Measurements from ENCODE around the gene RARB.

RARB gene

GRCh38 chr3:25540273-25540672 is 112.2 kb downstream of the RARB start:
- H3K27me3 Mint-ChIP-seq: peaks cover 3% of the 10 kb centered on the region
- H3K4me1 Mint-ChIP-seq (ENCODE audit: low read depth): no peaks in the 10 kb centered on the region
- no peaks in the 10 kb centered on the region for H3K9me3 Mint-ChIP-seq
- no peak overlapping the region for H3K4me3 Mint-ChIP-seq
- H3K36me3 Mint-ChIP-seq (ENCODE audit: low read depth): no peaks in the 10 kb centered on the region
- H3K27ac Mint-ChIP-seq: no peak overlapping the region
- no peak for DNase-seq

GRCh38 chr3:25542492-25543039 is 114.5 kb downstream of the RARB start:
- Mint-ChIP-seq H3K4me1 (ENCODE audit: low read depth) (no peaks in the 10 kb centered on the region), H3K36me3 (ENCODE audit: low read depth) (no peaks in the 10 kb centered on the region), H3K27me3 (peaks cover 6% of the 10 kb centered on the region), H3K4me3 (no peak overlapping the region), H3K9me3 (no peaks in the 10 kb centered on the region), H3K27ac (no peak overlapping the region)
- DNase-seq: no peak

GRCh38 chr3:25547103-25547502 is 119.0 kb downstream of the RARB start:
- DNase-seq: no peak
- H3K4me1 Mint-ChIP-seq (ENCODE audit: low read depth): no peaks in the 10 kb centered on the region
- peaks cover 6% of the 10 kb centered on the region for H3K27me3 Mint-ChIP-seq
- H3K36me3 Mint-ChIP-seq (ENCODE audit: low read depth): no peaks in the 10 kb centered on the region
- no peak overlapping the region for H3K27ac Mint-ChIP-seq
- H3K9me3 Mint-ChIP-seq: no peaks in the 10 kb centered on the region
- no peak overlapping the region for H3K4me3 Mint-ChIP-seq

- Mint-ChIP-seq H3K4me3 (no peak overlapping the region), H3K9me3 (no peaks in the 10 kb centered on the region), H3K36me3 (ENCODE audit: low read depth) (no peaks in the 10 kb centered on the region), H3K27ac (no peak overlapping the region), H3K27me3 (peaks cover 10% of the 10 kb centered on the region), H3K4me1 (ENCODE audit: low read depth) (no peaks in the 10 kb centered on the region)
- no peak for DNase-seq
These were observed 120.0 kb downstream of the RARB start for GRCh38 chr3:25547943-25548674.

GRCh38 chr3:25548836-25549235 is 120.8 kb downstream of the RARB start:
- Mint-ChIP-seq H3K4me1 (ENCODE audit: low read depth) (no peaks in the 10 kb centered on the region), H3K36me3 (ENCODE audit: low read depth) (no peaks in the 10 kb centered on the region), H3K27ac (no peak overlapping the region), H3K9me3 (no peaks in the 10 kb centered on the region), H3K4me3 (no peak overlapping the region), H3K27me3 (peaks cover 7% of the 10 kb centered on the region)
- no peak for DNase-seq

- DNase-seq: no peak
- Mint-ChIP-seq H3K27ac (no peak overlapping the region), H3K4me1 (ENCODE audit: low read depth) (no peaks in the 10 kb centered on the region), H3K27me3 (peaks cover 4% of the 10 kb centered on the region), H3K9me3 (no peaks in the 10 kb centered on the region), H3K36me3 (ENCODE audit: low read depth) (no peaks in the 10 kb centered on the region), H3K4me3 (no peak overlapping the region)
These were observed 124.2 kb downstream of the RARB start for GRCh38 chr3:25552251-25552650.

GRCh38 chr3:25554376-25554775 is 126.3 kb downstream of the RARB start:
- Mint-ChIP-seq H3K36me3 (ENCODE audit: low read depth) (no peaks in the 10 kb centered on the region), H3K27me3 (peaks cover 4% of the 10 kb centered on the region), H3K4me1 (ENCODE audit: low read depth) (no peaks in the 10 kb centered on the region), H3K9me3 (no peaks in the 10 kb centered on the region), H3K4me3 (no peak overlapping the region), H3K27ac (no peak overlapping the region)
- no peak for DNase-seq

GRCh38 chr3:25555695-25556437 is 127.8 kb downstream of the RARB start:
- H3K27me3 Mint-ChIP-seq: peaks cover 4% of the 10 kb centered on the region
- no peaks in the 10 kb centered on the region for H3K36me3 Mint-ChIP-seq (ENCODE audit: low read depth)
- no peaks in the 10 kb centered on the region for H3K4me1 Mint-ChIP-seq (ENCODE audit: low read depth)
- H3K4me3 Mint-ChIP-seq: no peak overlapping the region
- DNase-seq: no peak
- H3K27ac Mint-ChIP-seq: no peak overlapping the region
- no peaks in the 10 kb centered on the region for H3K9me3 Mint-ChIP-seq

GRCh38 chr3:25556447-25556846 is 128.4 kb downstream of the RARB start:
- Mint-ChIP-seq H3K4me3 (no peak overlapping the region), H3K36me3 (ENCODE audit: low read depth) (no peaks in the 10 kb centered on the region), H3K27ac (no peak overlapping the region), H3K27me3 (peaks cover 4% of the 10 kb centered on the region), H3K9me3 (no peaks in the 10 kb centered on the region), H3K4me1 (ENCODE audit: low read depth) (no peaks in the 10 kb centered on the region)
- no peak for DNase-seq

- no peak overlapping the region for H3K27ac Mint-ChIP-seq
- H3K27me3 Mint-ChIP-seq: peaks cover under 1% of the 10 kb centered on the region
- no peaks in the 10 kb centered on the region for H3K36me3 Mint-ChIP-seq (ENCODE audit: low read depth)
- H3K4me1 Mint-ChIP-seq (ENCODE audit: low read depth): no peaks in the 10 kb centered on the region
- H3K9me3 Mint-ChIP-seq: no peaks in the 10 kb centered on the region
- no peak overlapping the region for H3K4me3 Mint-ChIP-seq
- no peak for DNase-seq
These were observed 129.6 kb downstream of the RARB start for GRCh38 chr3:25557694-25558093.

GRCh38 chr3:25558121-25558520 is 130.1 kb downstream of the RARB start:
- H3K9me3 Mint-ChIP-seq: no peaks in the 10 kb centered on the region
- no peaks in the 10 kb centered on the region for H3K4me1 Mint-ChIP-seq (ENCODE audit: low read depth)
- H3K36me3 Mint-ChIP-seq (ENCODE audit: low read depth): no peaks in the 10 kb centered on the region
- no peak overlapping the region for H3K27ac Mint-ChIP-seq
- H3K4me3 Mint-ChIP-seq: no peak overlapping the region
- no peaks in the 10 kb centered on the region for H3K27me3 Mint-ChIP-seq
- no peak for DNase-seq

GRCh38 chr3:25558796-25559195 is 130.7 kb downstream of the RARB start:
- no peaks in the 10 kb centered on the region for H3K36me3 Mint-ChIP-seq (ENCODE audit: low read depth)
- no peak for DNase-seq
- no peak overlapping the region for H3K4me3 Mint-ChIP-seq
- no peaks in the 10 kb centered on the region for H3K4me1 Mint-ChIP-seq (ENCODE audit: low read depth)
- no peaks in the 10 kb centered on the region for H3K9me3 Mint-ChIP-seq
- no peaks in the 10 kb centered on the region for H3K27me3 Mint-ChIP-seq
- H3K27ac Mint-ChIP-seq: no peak overlapping the region

- H3K4me1 Mint-ChIP-seq (ENCODE audit: low read depth): no peaks in the 10 kb centered on the region
These were observed 135.5 kb downstream of the RARB start for GRCh38 chr3:25563601-25564000.

GRCh38 chr3:25564075-25564474 is 136.0 kb downstream of the RARB start:
- Mint-ChIP-seq H3K4me1 (ENCODE audit: low read depth) (no peaks in the 10 kb centered on the region), H3K36me3 (ENCODE audit: low read depth) (no peaks in the 10 kb centered on the region), H3K9me3 (no peaks in the 10 kb centered on the region), H3K4me3 (no peak overlapping the region), H3K27ac (no peak overlapping the region), H3K27me3 (peaks cover 2% of the 10 kb centered on the region)
- no peak for DNase-seq

More at GRCh38 chr3:25563601-25564000, 135.5 kb downstream of the RARB start:
- DNase-seq: no peak
- H3K9me3 Mint-ChIP-seq: no peaks in the 10 kb centered on the region
- H3K27me3 Mint-ChIP-seq: peaks cover 2% of the 10 kb centered on the region
- no peak overlapping the region for H3K27ac Mint-ChIP-seq
- H3K36me3 Mint-ChIP-seq (ENCODE audit: low read depth): no peaks in the 10 kb centered on the region
- H3K4me3 Mint-ChIP-seq: no peak overlapping the region

GRCh38 chr3:25565807-25566206 is 137.7 kb downstream of the RARB start:
- Mint-ChIP-seq H3K9me3 (no peaks in the 10 kb centered on the region), H3K27me3 (peaks cover 2% of the 10 kb centered on the region), H3K4me3 (no peak overlapping the region), H3K4me1 (ENCODE audit: low read depth) (no peaks in the 10 kb centered on the region), H3K36me3 (ENCODE audit: low read depth) (no peaks in the 10 kb centered on the region), H3K27ac (no peak overlapping the region)
- DNase-seq: no peak
